ENCODE results near the gene HILPDA.
A peak's percentile ranks its signal among the peaks of the same experiment; 100 is the strongest.

HILPDA gene

DNA sequence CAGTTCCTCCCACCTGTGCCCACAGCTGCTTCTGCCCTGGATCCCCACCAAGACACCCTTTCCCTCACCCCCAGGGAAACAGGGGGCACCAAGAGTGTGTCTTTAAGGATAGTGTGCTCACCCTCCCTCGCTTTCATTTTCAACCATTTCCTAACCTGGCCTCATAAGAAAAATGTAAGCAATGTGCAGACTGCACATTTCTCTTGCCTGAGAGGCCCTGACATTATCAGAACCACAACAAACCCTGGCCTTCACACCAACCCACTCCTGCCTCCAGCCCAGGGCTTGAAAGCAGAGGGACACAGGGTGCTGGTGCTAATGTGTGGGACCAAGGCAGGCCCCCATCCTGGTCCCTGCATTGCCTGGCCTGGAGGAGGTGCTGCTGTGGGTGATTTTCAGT, 34.9 kb upstream of the HILPDA start:
- H3K9me3 ChIP-seq (replicated peaks; ENCODE audit: insufficient read depth, low read length), result no peaks in the 10 kb centered on the region
- TF ChIP-seq CTCF (IDR thresholded peaks at IDR 0.05; ENCODE audit: low read length), result 0 out of 2 replicates have a peak, but pooled peaks have one; percentile 13
- no peak for TF ChIP-seq EZH2 (optimal IDR thresholded peaks at IDR 0.05; ENCODE audit: low read depth, low read length)
- no peak for DNase-seq
- H3K4me2 ChIP-seq (ENCODE audit: low read depth, low read length), result peak overlapping the region; percentile 47
- no peak overlapping the region for H3K4me3 ChIP-seq (ENCODE audit: low read length)
- H3K27ac ChIP-seq (ENCODE audit: low read length), result no peak overlapping the region
- H3K27me3 ChIP-seq (replicated peaks; ENCODE audit: insufficient read depth, low read length), result no peaks in the 10 kb centered on the region
- H3K36me3 ChIP-seq (replicated peaks; ENCODE audit: insufficient read depth, low read length), result no peaks in the 10 kb centered on the region
- H3F3A ChIP-seq (ENCODE audit: insufficient read depth, low read length), result no peaks in the 10 kb centered on the region
- no peak overlapping the region for H3K9ac ChIP-seq (ENCODE audit: low read length)
- no peaks in the 10 kb centered on the region for H3K79me2 ChIP-seq (ENCODE audit: low read length)
- H3K4me1 ChIP-seq (ENCODE audit: low read length), result peaks cover 7% of the 10 kb centered on the region; the same call in 1 of the 2 replicates
- H3K9me2 ChIP-seq (replicated peaks; ENCODE audit: insufficient read depth, low read length), result no peaks in the 10 kb centered on the region
- H2AFZ ChIP-seq (ENCODE audit: low read length), result peak overlapping the region; percentile 69
- no peaks in the 10 kb centered on the region for H4K20me1 ChIP-seq (ENCODE audit: insufficient read depth, low read length)

DNA sequence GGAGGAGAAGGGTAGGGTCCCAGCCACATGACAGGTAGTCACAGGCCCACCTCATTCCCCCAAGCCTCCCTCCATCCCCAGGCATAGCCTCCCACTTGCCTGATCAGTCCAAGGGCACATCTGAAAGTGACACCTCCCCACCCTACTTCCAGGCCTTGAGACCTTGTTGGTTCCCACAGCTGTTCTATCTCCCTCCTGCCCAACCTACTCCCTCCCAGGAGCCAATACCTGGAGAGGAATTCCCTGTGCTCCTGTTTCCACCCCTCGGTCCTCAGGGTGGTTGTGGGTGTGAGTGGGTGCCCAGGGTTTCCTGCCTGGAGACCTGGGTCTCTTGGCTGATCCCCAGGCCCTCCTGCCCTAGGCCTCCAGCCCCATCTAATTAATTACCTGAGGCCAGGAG, 34.3 kb upstream of the HILPDA start:
- Histone ChIP-seq H3F3A (ENCODE audit: insufficient read depth, low read length) (no peaks in the 10 kb centered on the region), H3K79me2 (ENCODE audit: low read length) (no peaks in the 10 kb centered on the region), H3K27me3 (replicated peaks; ENCODE audit: insufficient read depth, low read length) (no peaks in the 10 kb centered on the region), H3K4me1 (ENCODE audit: low read length) (peaks cover 7% of the 10 kb centered on the region; the same call in 1 of the 2 replicates), H2AFZ (ENCODE audit: low read length) (peak overlapping the region; percentile 69; the same call in 1 of the 2 replicates), H3K9me3 (replicated peaks; ENCODE audit: insufficient read depth, low read length) (no peaks in the 10 kb centered on the region), H4K20me1 (ENCODE audit: insufficient read depth, low read length) (no peaks in the 10 kb centered on the region), H3K9me2 (replicated peaks; ENCODE audit: insufficient read depth, low read length) (no peaks in the 10 kb centered on the region), H3K36me3 (replicated peaks; ENCODE audit: insufficient read depth, low read length) (no peaks in the 10 kb centered on the region), H3K4me3 (ENCODE audit: low read length) (no peak overlapping the region), H3K4me2 (ENCODE audit: low read depth, low read length) (no peak overlapping the region), H3K9ac (ENCODE audit: low read length) (no peak overlapping the region), H3K27ac (ENCODE audit: low read length) (no peak overlapping the region)
- no peak for TF ChIP-seq EZH2phosphoT487 (IDR thresholded peaks at IDR 0.05; ENCODE audit: low read length)
- TF ChIP-seq EZH2 (optimal IDR thresholded peaks at IDR 0.05; ENCODE audit: low read depth, low read length), result no peak
- TF ChIP-seq CTCF (IDR thresholded peaks at IDR 0.05; ENCODE audit: low read length), result no peak
- no peak for DNase-seq

GRCh38 chr7:128422037-128422436, 33.6 kb upstream of the HILPDA start:
- no peak for TF ChIP-seq CTCF (IDR thresholded peaks at IDR 0.05; ENCODE audit: low read length)
- no peak for TF ChIP-seq EZH2phosphoT487 (IDR thresholded peaks at IDR 0.05; ENCODE audit: low read length)
- no peak for TF ChIP-seq EZH2 (optimal IDR thresholded peaks at IDR 0.05; ENCODE audit: low read depth, low read length)
- H3F3A ChIP-seq (ENCODE audit: insufficient read depth, low read length), result no peaks in the 10 kb centered on the region
- H3K4me3 ChIP-seq (ENCODE audit: low read length), result no peak overlapping the region
- H3K4me1 ChIP-seq (ENCODE audit: low read length), result peaks cover 7% of the 10 kb centered on the region; the same call in 1 of the 2 replicates
- H3K36me3 ChIP-seq (replicated peaks; ENCODE audit: insufficient read depth, low read length), result no peaks in the 10 kb centered on the region
- H2AFZ ChIP-seq (ENCODE audit: low read length), result no peak overlapping the region
- no peaks in the 10 kb centered on the region for H3K9me2 ChIP-seq (replicated peaks; ENCODE audit: insufficient read depth, low read length)
- H3K27ac ChIP-seq (ENCODE audit: low read length), result no peak overlapping the region
- H3K27me3 ChIP-seq (replicated peaks; ENCODE audit: insufficient read depth, low read length), result no peaks in the 10 kb centered on the region
- H3K4me2 ChIP-seq (ENCODE audit: low read depth, low read length), result no peak overlapping the region
- H4K20me1 ChIP-seq (ENCODE audit: insufficient read depth, low read length), result no peaks in the 10 kb centered on the region
- H3K9me3 ChIP-seq (replicated peaks; ENCODE audit: insufficient read depth, low read length), result no peaks in the 10 kb centered on the region
- H3K9ac ChIP-seq (ENCODE audit: low read length), result no peak overlapping the region
- no peaks in the 10 kb centered on the region for H3K79me2 ChIP-seq (ENCODE audit: low read length)
- DNase-seq, result no peak

Data from MM.1S (cell line).